Psoas muscle (tissue), 8 donors: Measurements from ENCODE around the gene SUPT20HL1. TPM values are rescaled to one million over a fixed set of nuclear protein-coding genes. Genes with fewer than 3 reads are reported as not detected.
A peak's percentile ranks its signal among the peaks of the same experiment; 100 is the strongest.

Source experiments
- ATAC-seq, 4 donors: fragments of 200-7000 bp; cut with Tn5 transposase; one replicate each; pipeline ENCODE4 v1.9.1; 2020; ENCODE audit warnings: moderate library complexity in 3 of 4, mild to moderate bottlenecking in 2 of 4
- DNase-seq, 2 donors: peaks; one replicate each; pipeline ENCODE4 v3.0.0-alpha.2; 2020
- H3K27ac ChIP-seq: fragments of 200-600 bp; one replicate; pipeline ENCODE4 v1.8.0; 2022
- H3K27me3 ChIP-seq, 3 donors: fragments of 200-600 bp in 1 of 3; one replicate each; pipeline versions ENCODE4 v1.6.1 to v1.8.0; 2013 to 2022; ENCODE audit warnings: low read length in 2 of 3, mild to moderate bottlenecking in 2 of 3, moderate library complexity in 1 of 3; ENCODE audit not compliant: insufficient read depth in 3 of 3
- H3K36me3 ChIP-seq, 2 donors: fragments of 200-600 bp in 1 of 2; one replicate each; pipeline versions ENCODE4 v1.6.1 to v1.8.0; 2013 to 2022; ENCODE audit warnings: low read depth in 1 of 2, mild to moderate bottlenecking in 1 of 2, moderate library complexity in 1 of 2; ENCODE audit not compliant: insufficient read depth in 1 of 2
- H3K4me1 ChIP-seq: fragments of 200-600 bp; one replicate; pipeline ENCODE4 v1.8.0; 2022
- H3K4me3 ChIP-seq: fragments of 200-600 bp; one replicate; pipeline ENCODE4 v1.8.0; 2022; ENCODE audit warnings: mild to moderate bottlenecking
- H3K9me3 ChIP-seq: fragments of 200-600 bp; one replicate; pipeline ENCODE4 v1.8.0; 2022
- WGBS, 3 donors: extraction: QIAGEN DNeasy Blood & Tissue Kit; methylation state at CpG; one replicate each; pipeline versions ENCODE4 v1.1.6 to v1.1.7; 2013; 5-methylcytosine and 5-hydroxymethylcytosine counted together
- intact Hi-C, 2 donors: fragments of 100-400 bp; cut with DNase I; formaldehyde crosslinking; loops; one replicate each; pipeline versions ENCODE4 v1.11.0 to v1.14.2; 2022
- polyA plus RNA-seq, 3 donors: library from polyadenylated mRNA; stranded (reverse); fragments of 200-250 nt; gene quantifications; one replicate each; pipeline ENCODE4 v1.2.3, GENCODE V29; 2013
- total RNA-seq, 4 donors: library from RNA; stranded (reverse); fragmentation: NEBNext Ultra II Directional in 2 of 4; extraction: Animal tissue kit (Norgen Biotek cat#: 25700) in 2 of 4; gene quantifications; one replicate each; pipeline versions ENCODE4 v1.2.1 to v1.2.4, GENCODE V29; 2021 to 2023
- TF ChIP-seq, protein P1 (sequence below): fragments of 200-600 bp; IDR thresholded peaks from one replicate; pipeline ENCODE4 v1.8.0; 2022; ENCODE audit warnings: antibody characterized with exemption
- donor health status: healthy with polysubstance abuse.
- donor health status: DM: no; HTN: no; CAD: no; lungs with moderate emphysema.
- donor health status: Bipolar disorder and iron deficiency.
- donor health status: healthy.
- donor health status: DM: yes; HTN: yes; CAD: no.
- donor health status: DM: no; HTN: no; CAD: no.
- donor health status: DM: no; HTN: no; CAD: no.
- donor health status: DM: yes; HTN: yes; CAD: no.

SUPT20HL1 gene
- total and polyA plus RNA-seq, 7 donors: not detected

DNA sequence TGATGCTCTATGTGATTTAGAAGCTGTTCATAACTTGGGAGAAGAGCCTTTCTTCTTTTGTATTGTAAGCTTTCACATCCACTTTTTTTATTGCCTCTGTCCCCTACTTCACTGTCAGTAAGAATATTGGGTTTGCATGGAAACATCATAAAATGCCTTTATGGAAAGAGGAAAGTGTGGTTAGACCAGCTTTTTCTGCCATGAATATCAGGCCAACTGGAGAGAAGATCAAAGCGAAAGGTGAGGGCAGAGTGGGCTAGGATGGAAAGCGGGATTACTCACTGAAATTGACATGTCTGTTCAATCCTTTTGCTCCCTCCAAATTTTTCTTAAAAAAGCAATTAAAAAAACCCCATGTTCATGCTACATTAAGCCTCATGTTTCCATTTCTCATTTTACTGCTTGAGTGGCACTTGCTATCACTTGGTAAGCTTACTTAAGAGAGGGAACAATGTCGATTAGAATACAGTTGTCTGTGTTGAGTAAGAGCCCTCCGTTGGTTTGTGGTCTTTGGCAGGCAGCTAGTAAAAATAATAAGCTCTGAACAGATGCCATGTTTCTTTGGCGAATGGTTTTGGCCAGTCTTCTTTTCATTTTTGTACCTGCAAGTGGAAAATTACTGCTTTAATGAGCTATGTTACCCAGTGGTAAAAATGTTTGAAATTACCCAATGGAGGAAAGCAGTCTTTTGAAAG is 35.9 kb downstream of the SUPT20HL1 start:
- peak in 2 of 4 donors; percentile 32 to 43 for ATAC-seq
- 43 to 50% (median 48%) methylated on average over 5 of the region's 5 CpGs for WGBS, 3 donors
- Histone ChIP-seq H3K9me3 (no peaks in the 10 kb centered on the region), H3K4me1 (no peaks in the 10 kb centered on the region), H3K36me3 (no peaks in the 10 kb centered on the region), H3K27ac (no peak overlapping the region), H3K4me3 (no peak overlapping the region), H3K27me3 (no peaks in the 10 kb centered on the region)
- TF ChIP-seq, protein P1, sequence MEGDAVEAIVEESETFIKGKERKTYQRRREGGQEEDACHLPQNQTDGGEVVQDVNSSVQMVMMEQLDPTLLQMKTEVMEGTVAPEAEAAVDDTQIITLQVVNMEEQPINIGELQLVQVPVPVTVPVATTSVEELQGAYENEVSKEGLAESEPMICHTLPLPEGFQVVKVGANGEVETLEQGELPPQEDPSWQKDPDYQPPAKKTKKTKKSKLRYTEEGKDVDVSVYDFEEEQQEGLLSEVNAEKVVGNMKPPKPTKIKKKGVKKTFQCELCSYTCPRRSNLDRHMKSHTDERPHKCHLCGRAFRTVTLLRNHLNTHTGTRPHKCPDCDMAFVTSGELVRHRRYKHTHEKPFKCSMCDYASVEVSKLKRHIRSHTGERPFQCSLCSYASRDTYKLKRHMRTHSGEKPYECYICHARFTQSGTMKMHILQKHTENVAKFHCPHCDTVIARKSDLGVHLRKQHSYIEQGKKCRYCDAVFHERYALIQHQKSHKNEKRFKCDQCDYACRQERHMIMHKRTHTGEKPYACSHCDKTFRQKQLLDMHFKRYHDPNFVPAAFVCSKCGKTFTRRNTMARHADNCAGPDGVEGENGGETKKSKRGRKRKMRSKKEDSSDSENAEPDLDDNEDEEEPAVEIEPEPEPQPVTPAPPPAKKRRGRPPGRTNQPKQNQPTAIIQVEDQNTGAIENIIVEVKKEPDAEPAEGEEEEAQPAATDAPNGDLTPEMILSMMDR: no peak
- DNase-seq: no peak
- intact Hi-C loops: loop anchor here in 1 of 2 donors (5.0 kb wide), 1 partner anchor 101 kb away; no protein-coding TSS in a partner anchor

DNA sequence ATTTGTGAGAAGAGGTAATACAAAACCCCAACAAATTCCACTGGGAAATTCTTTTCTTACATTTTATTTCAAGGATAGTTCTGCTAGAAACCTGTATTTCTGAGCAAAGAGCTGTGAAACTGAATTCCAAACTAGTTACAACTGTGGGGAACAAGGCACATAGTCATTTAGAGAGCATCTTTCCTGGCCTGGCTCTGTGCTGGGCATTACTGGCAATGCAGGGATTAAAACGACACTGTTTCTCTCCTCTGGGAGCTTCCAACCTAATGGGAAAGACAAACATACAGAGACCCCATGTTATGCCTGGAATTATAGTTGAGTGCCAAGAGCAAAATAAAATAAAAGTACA is 36.5 kb downstream of the SUPT20HL1 start:
- Histone ChIP-seq H3K9me3 (no peaks in the 10 kb centered on the region), H3K27ac (no peak overlapping the region), H3K4me3 (no peak overlapping the region), H3K27me3 (no peaks in the 10 kb centered on the region), H3K36me3 (no peaks in the 10 kb centered on the region), H3K4me1 (no peaks in the 10 kb centered on the region)
- peak in 1 of 4 donors; percentile 30 for ATAC-seq
- WGBS, 3 donors: 24 to 50% (median 33%) methylated on average over 1 of the region's 1 CpG
- TF ChIP-seq, protein P1: no peak
- DNase-seq: no peak
- intact Hi-C loops: loop anchor here in 1 of 2 donors (5.0 kb wide), 1 partner anchor 100 kb away; no protein-coding TSS in a partner anchor

DNA sequence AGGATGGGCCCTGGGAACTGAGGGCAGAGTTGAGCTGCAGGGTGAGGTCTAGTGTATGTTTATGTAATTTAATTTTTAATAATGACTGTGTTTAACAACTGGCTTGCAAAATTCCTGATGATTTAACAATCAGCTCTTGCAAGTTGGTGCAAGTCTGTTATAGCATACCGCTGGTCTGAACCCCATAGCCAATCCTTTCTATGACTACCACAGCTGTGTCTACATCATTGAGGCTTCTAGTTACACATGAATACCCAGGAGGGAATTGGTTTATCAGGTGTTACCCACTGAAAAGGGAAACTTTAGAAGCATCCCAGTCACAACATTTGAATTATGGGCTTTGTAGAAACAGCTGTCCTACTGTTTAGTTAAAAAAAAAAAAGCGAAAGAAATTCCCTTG is 38.3 kb downstream of the SUPT20HL1 start:
- DNase-seq (no peak), ATAC-seq (no peak)
- Histone ChIP-seq H3K9me3 (no peaks in the 10 kb centered on the region), H3K4me3 (no peak overlapping the region), H3K27ac (no peak overlapping the region), H3K36me3 (no peaks in the 10 kb centered on the region), H3K27me3 (no peaks in the 10 kb centered on the region), H3K4me1 (no peaks in the 10 kb centered on the region)
- TF ChIP-seq, protein P1: no peak
- intact Hi-C loops: loop anchor here in 1 of 2 donors (5.0 kb wide), 1 partner anchor 99 kb away; no protein-coding TSS in a partner anchor
- 70 to 83% (median 75%) methylated on average over 2 of the region's 2 CpGs for WGBS, 3 donors

DNA sequence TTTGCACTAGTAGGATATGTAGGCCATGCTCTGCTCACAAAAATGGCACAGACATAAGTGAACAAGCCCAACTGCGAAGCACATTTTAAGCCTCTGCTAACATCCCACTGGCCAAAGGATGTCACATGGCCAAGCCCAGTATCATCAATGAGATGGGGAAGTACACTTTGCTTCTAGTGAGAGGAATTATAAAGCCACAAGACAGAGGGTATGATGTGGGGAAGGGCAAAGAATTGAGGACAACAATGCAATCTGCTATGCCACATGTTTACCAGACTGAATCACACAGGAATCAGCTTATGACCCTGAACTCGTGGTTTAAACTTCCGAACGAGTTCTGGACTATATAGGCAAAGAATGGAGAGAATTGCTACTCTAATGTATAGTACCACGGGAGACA is 39.1 kb downstream of the SUPT20HL1 start:
- intact Hi-C loops: loop anchor here in 1 of 2 donors (5.0 kb wide), 1 partner anchor 98 kb away; no protein-coding TSS in a partner anchor
- WGBS, 3 donors: 73 to 93% (median 87%) methylated on average over 5 of the region's 5 CpGs

More for the DNA sequence above, 39.1 kb downstream of the SUPT20HL1 start:
- Histone ChIP-seq H3K9me3 (no peaks in the 10 kb centered on the region), H3K27ac (no peak overlapping the region), H3K4me3 (no peak overlapping the region), H3K27me3 (no peaks in the 10 kb centered on the region), H3K4me1 (no peaks in the 10 kb centered on the region), H3K36me3 (no peaks in the 10 kb centered on the region)
- no peak for DNase-seq
- ATAC-seq: no peak
- TF ChIP-seq, protein P1: no peak
